HG03457 (cell line): ENCODE results near the gene PARVG.

Experiments
- ATAC-seq: cut with Tn5 transposase; IDR thresholded peaks from one replicate; pipeline ENCODE4 v1.9.1; 2021; ENCODE audit warnings: moderate number of reproducible peaks; ENCODE audit not compliant: unreplicated experiment

Gene PARVG

DNA sequence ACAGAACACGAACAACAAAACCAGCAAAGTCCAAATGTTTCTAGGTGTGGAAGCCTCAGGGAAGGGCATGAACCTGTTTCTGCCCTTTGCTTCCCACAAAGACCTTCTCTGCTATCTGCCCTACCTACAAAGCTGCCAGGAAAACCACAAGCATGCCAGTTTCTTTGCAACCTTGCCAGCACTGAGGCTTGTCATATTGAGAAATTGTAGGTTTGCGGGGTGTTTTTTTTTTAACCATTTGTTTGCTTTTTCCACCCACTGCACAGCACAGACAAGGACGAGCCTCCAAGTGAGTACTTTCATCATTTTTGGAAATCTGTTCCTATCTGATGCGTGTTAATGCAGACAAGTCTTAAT, 12.8 kb downstream of the PARVG start:
- no peak for ATAC-seq

- no peak for ATAC-seq
These were observed 13.8 kb downstream of the PARVG start for GRCh38 chr22:44194569-44194968.

DNA sequence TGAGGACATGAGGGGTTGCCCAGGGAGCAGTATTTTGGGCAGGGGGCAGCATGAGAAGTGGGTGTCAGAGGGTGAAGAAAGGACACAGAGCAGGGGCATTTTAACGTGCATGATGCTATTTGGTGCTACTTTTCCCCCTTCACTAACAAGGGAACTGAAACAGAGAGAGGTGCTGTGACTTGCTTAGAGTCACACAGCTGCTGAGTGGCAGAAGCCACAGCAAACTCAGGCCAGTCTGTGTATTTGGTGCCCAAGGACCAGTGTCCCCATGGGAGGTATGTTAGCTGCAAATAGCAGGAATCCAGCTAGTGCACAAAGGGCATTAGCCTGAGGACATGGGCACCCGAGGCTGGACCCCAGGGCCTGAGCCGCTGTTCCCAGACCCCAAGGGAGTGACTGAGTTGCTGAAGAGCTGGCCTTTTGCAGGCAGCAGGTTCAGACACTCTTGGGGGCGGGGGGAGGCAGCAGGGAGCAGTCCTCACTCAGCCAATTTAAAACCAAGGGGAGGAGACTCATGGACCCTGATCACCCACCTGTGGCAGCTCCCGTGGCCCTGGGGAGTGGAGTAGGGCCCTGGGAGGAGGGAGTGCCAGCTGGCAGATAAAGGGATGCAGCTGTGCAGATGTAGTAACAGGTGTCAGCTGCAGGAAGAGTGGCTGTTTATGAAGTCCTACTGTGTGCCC, 14.6 kb downstream of the PARVG start:
- ATAC-seq = no peak

DNA sequence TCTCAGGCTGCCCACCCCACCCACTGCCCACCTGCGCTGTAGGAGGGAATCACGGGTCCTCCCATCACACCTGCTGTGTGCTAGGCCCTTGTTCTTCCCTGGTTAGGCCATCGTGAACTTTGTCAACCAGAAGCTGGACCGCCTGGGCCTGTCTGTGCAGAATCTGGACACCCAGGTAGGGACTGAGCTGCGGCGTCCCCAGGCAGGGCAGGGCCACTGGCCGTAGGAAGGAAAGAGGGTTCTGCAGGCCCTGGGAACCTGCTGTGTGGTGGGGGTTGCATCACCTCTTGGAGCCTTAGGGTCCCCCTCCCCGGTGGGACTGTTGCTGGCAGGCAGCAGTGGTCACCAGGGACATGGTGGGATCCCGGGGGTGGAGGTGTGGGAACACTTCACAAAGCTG, 15.5 kb downstream of the PARVG start:
- no peak for ATAC-seq

- no peak for ATAC-seq
These were observed 16.0 kb downstream of the PARVG start for GRCh38 chr22:44196731-44197131.

DNA sequence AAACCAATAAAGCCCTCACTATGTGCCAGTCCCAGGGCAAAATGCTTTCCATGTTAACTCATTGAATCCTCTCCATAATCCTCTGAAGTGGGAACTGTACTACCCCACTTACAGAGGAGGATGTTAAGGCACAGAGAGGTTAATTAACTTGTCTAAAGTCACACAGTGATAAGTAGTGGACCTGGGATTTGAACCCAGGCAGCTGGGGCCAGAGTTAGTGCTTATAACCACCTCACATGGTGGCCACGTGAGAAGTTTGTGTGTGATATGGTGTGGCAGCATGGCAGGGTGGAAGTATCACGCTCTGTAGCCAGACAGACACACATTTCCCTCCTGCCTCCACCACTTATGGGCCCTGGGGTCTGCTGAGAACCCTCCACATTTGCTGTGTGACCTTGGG, 16.5 kb downstream of the PARVG start:
- ATAC-seq = no peak

- ATAC-seq = no peak
These were observed 18.4 kb downstream of the PARVG start for GRCh38 chr22:44199164-44199563.

GRCh38 chr22:44199866-44200265, 19.1 kb downstream of the PARVG start:
- no peak for ATAC-seq

- no peak for ATAC-seq
These were observed 19.7 kb downstream of the PARVG start for GRCh38 chr22:44200451-44200850.

GRCh38 chr22:44200855-44201550, 20.3 kb downstream of the PARVG start:
- ATAC-seq = no peak

GRCh38 chr22:44201665-44202064, 20.9 kb downstream of the PARVG start:
- ATAC-seq = no peak

- ATAC-seq = no peak
These were observed 21.6 kb downstream of the PARVG start for GRCh38 chr22:44202261-44202789.

DNA sequence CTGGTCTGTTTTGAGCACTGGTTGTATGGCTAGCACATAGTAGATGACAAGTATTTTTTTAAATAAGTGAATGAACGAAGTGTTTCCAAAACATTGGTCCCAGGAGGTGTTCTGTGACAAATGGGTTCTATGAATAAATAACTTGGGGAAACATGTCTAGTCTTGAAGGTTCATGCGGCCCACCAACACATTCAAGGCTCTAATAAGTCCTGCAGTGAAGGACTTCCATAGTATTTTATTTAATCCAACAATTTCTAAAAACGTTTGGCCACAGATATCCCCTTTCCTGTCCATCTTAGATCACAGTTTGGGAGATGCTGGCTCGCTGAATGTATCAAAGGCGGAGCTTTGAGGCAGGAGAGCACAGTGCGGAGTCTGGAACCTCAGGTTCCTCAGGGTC, 22.5 kb downstream of the PARVG start:
- ATAC-seq = no peak

DNA sequence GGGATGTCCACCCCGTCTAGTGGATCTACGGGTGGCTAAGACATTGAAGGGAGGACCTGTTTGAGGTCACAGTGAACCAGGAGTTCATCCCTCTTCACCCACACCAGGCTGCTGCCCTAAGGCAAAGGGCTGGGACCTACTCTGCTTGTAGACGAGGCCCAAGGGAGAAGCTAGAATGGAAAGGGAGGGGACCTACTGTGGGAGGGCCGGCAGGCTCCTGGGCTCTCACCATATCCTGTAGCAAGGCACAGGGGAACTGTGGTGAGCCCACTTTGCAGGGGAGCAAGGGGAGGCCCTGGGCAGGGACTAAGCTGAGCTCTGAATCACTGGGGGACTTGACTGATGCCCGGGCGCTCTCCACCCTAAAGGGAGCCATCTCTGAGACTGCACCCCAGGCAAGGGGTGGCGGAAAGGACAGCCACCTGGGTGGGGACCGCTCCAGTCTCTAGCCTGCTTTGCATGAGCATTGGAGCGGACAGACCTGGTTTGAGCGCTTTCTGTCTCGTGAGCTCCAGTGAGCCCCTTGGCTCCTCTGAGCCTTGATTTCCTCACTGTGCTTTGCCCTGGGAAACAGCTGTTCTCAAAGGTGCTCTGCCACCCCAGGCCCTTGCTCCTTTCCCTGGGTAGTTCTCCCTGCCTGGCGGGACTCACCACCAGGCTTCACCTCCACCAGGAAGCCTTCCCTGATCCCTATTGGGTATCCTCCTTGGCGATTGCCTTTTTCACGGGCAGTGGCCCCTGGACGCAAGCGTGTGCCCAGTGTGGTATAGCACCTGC, 24.2 kb downstream of the PARVG start:
- no peak for ATAC-seq

DNA sequence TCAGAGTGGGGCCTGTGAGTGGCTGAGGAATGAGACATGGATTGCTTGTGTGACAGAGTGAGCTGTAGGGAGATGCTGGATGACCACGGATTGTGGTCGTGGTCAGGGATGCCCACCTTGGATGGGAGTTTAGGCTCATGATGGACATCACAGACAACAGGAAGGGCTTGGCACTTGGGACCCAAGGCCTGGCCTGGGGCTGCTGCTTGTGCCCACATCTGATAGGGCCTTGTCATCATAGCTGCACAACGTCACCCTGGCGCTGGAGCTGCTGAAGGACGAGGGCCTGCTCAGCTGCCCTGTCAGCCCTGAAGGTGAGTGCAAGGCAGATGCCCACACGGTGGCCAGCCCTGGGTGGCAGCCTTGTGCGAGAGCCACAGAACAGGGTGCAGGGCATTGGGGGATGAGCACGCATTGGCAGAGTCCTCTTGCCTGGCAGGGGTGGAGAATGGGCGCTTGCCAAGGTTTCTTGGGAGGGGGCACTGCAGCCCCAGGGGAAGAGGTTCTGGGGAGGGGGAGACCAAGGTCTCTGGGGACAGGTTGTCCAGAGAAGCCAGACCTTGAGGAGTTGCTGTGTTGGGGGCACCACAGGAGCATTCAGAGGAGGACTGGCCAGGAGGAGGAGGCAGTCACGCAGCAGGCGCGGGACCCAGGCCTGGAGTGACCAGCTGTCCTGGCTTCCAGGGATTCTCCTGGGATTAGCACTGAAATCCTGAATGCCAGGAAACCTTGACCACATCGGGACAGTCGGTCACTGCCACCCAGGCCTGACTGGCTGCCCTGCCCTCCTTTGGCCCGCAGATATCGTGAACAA, 25.0 kb downstream of the PARVG start:
- no peak for ATAC-seq

GRCh38 chr22:44206330-44206645, 25.6 kb downstream of the PARVG start:
- ATAC-seq = no peak

DNA sequence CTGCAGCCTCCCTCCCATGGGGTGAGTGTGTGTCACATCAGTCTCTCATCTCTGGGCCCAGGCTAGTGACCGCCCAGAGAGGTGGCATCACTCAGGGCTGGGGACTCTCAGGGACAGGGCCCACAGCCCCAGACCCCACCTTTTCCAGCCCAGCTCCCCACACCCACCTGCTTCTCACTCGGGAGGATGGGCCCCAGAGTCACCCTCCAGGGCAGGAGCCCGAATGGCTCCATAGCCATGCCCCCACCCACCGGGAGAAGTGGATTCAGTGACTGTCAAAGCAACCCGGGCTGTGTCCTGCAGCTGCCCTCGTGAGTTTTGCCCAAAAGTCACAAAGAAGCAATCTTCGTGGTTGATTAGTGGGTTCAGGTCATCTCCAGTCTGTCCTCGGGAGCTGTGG, 26.0 kb downstream of the PARVG start:
- no peak for ATAC-seq

DNA sequence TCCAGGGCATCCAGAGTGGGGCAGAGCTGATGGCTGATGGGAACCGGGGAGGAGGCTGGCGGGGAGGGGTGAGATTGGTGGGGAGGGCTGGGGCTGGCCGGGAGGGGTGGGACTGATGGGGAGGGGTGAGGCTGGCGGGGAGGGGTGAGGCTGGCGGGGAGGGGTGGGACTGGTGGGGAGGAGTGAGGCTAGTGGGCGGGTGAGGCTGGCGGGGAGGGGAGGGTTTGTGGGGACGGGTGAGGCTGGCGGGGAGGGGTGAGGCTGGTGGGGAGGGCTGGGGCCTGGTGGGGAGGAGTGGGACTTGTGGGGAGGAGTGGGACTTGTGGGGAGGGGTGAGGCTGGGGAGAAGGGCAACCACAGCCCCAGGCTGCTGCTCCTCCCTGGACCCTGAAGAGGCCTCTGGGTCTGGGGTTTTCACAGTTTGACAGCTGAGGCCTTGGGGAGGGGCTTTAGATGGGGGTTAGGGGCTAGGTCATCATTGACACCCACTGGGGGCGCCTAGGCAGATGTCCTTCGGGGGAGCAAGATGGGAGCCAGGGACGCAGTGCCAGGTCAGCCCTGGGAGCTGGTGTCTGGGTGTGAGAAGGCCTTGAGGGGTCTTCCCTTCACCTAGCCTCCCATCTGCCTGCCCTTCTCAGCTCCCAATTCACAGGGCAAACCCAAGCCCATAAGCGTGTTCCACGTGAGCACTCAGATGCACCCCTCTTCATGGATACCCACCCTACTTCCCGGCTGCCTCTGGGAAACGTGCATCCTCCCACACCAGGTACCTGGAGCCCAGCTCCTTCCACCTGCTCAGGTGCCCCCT, 26.7 kb downstream of the PARVG start:
- no peak for ATAC-seq

DNA sequence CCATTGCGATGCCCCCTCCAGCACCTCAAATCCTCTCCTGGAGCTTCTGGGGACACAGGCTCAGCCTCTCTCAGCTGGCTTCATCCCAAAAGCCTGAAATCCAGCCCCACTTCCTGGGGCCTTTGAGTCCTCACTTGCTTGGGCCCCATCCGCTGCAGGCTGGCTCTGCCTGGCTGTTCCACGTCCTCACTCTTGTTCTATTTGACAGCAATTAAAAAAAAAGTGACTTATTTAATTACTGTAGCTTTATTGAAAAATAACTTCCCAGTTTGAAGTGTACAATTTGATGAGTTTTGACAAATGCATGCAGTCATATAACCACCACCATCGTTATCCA, 27.2 kb downstream of the PARVG start:
- no peak for ATAC-seq

GRCh38 chr22:44209343-44209742, 28.6 kb downstream of the PARVG start:
- ATAC-seq = no peak
